HL-60 (cell line): ENCODE data around the gene CDC25C.
A peak's percentile ranks its signal among the peaks of the same experiment; 100 is the strongest.

Experiments used
- DNase-seq, 2 experiments: peaks; one replicate each; pipeline ENCODE4 v3.0.0-alpha.2; 2010 to 2020; ENCODE audit warnings: low read depth in 1 of 2, low spot score in 1 of 2
- H3K27ac ChIP-seq: fragments of 250-450 bp; sonication (Bioruptor Pico); replicated peaks from 2 replicates; pipeline ENCODE4 v1.5.1; 2020; ENCODE audit warnings: mild to moderate bottlenecking, moderate library complexity
- H3K27me3 ChIP-seq: fragments of 250-450 bp; sonication (Bioruptor Pico); 2 replicates; pipeline ENCODE4 v1.5.1; 2021; ENCODE audit warnings: mild to moderate bottlenecking, moderate library complexity; ENCODE audit not compliant: insufficient read depth, poor library complexity, severe bottlenecking
- H3K4me3 ChIP-seq: replicated peaks from 2 replicates; pipeline ENCODE4 v1.5.1; 2011; ENCODE audit warnings: mild to moderate bottlenecking, control low read depth, low read length; ENCODE audit not compliant: insufficient read depth
- CTCF ChIP-seq: IDR thresholded peaks from one replicate; pipeline ENCODE4 v1.5.1; 2011; ENCODE audit warnings: low read length, control low read depth, inconsistent platforms; ENCODE audit not compliant: insufficient read depth
- GABPA ChIP-seq: IDR thresholded peaks from 2 replicates; pipeline ENCODE4 v1.6.1; 2012; ENCODE audit warnings: low read depth
- POLR2AphosphoS5 ChIP-seq: IDR thresholded peaks from 2 replicates; pipeline ENCODE4 v1.6.1; 2012; ENCODE audit warnings: low read depth
- REST ChIP-seq: IDR thresholded peaks from 2 replicates; pipeline ENCODE4 v1.6.1; 2012; ENCODE audit warnings: low read depth; ENCODE audit not compliant: insufficient replicate concordance
- SPI1 ChIP-seq: IDR thresholded peaks from 2 replicates; pipeline ENCODE4 v1.6.1; 2012; ENCODE audit warnings: low read depth, mild to moderate bottlenecking, borderline replicate concordance

Gene CDC25C

GRCh38 chr5:138282920-138283742, 48.5 kb downstream of the CDC25C start:
- TF ChIP-seq CTCF (no peak), SPI1 (no peak), POLR2AphosphoS5 (no peak), GABPA (no peak), REST (no peak)
- H3K4me3 ChIP-seq, result no peak overlapping the region
- H3K27me3 ChIP-seq, result no peaks in the 10 kb centered on the region
- peak; percentile 37 to 51 for DNase-seq
- H3K27ac ChIP-seq, result no peak overlapping the region

- no peaks in the 10 kb centered on the region for H3K27me3 ChIP-seq
- TF ChIP-seq REST (no peak), POLR2AphosphoS5 (no peak), CTCF (no peak), GABPA (no peak), SPI1 (no peak)
- H3K4me3 ChIP-seq, result no peak overlapping the region
- DNase-seq, result no peak
- H3K27ac ChIP-seq, result no peak overlapping the region
Observed at GRCh38 chr5:138280915-138281314, 50.7 kb downstream of the CDC25C start.

GRCh38 chr5:138276402-138277054, 55.1 kb downstream of the CDC25C start:
- no peak for DNase-seq
- H3K27me3 ChIP-seq, result no peaks in the 10 kb centered on the region
- TF ChIP-seq CTCF (no peak), SPI1 (no peak), REST (no peak), GABPA (no peak), POLR2AphosphoS5 (no peak)
- H3K27ac ChIP-seq, result no peak overlapping the region
- no peak overlapping the region for H3K4me3 ChIP-seq
